Osteoblast (primary cell): ENCODE measurements around the gene TCP11L2. TPM values are rescaled to one million over a fixed set of nuclear protein-coding genes. Genes with fewer than 3 reads are reported as not detected.

ENCODE experiments used
- DNase-seq: peaks from one replicate; pipeline ENCODE4 v3.0.0; 2011; ENCODE audit warnings: low spot score, mixed read lengths; ENCODE audit not compliant: insufficient read length; ENCODE audit errors: missing footprints
- H2AFZ ChIP-seq: 2 replicates; pipeline ENCODE4 v1.6.0; 2011; ENCODE audit warnings: mild to moderate bottlenecking, low read length
- H3K27ac ChIP-seq: 2 replicates; pipeline ENCODE4 v1.5.1; 2011; ENCODE audit warnings: mild to moderate bottlenecking, low read depth, low read length, moderate library complexity
- H3K27me3 ChIP-seq: 2 replicates; pipeline ENCODE4 v1.6.0; 2012; ENCODE audit warnings: mild to moderate bottlenecking, control low read depth, inconsistent platforms, low read length, moderate library complexity; ENCODE audit not compliant: insufficient read depth
- H3K36me3 ChIP-seq: 2 replicates; pipeline ENCODE4 v1.5.1; 2011; ENCODE audit warnings: mild to moderate bottlenecking, low read length, control low read depth, moderate library complexity; ENCODE audit not compliant: insufficient read depth
- H3K4me1 ChIP-seq: 2 replicates; pipeline ENCODE4 v1.5.1; 2011; ENCODE audit warnings: mild to moderate bottlenecking, low read length, control low read depth, moderate library complexity; ENCODE audit not compliant: insufficient read depth
- H3K4me2 ChIP-seq: 2 replicates; pipeline ENCODE4 v1.6.0; 2011; ENCODE audit warnings: mild to moderate bottlenecking, low read length; ENCODE audit not compliant: insufficient read depth
- H3K4me3 ChIP-seq: fragments of 200-600 bp; sonication (generic); 3 replicates; pipeline ENCODE4 v1.5.1; 2012; ENCODE audit warnings: mild to moderate bottlenecking, low read length, inconsistent platforms; ENCODE audit not compliant: insufficient read depth
- H3K79me2 ChIP-seq: 2 replicates; pipeline ENCODE4 v1.6.0; 2012; ENCODE audit warnings: mild to moderate bottlenecking, low read length, control low read depth, inconsistent platforms; ENCODE audit not compliant: insufficient read depth
- H3K9me3 ChIP-seq: 2 replicates; pipeline ENCODE4 v1.5.1; 2011; ENCODE audit warnings: low read depth, low read length, control low read depth
- H4K20me1 ChIP-seq: 2 replicates; pipeline ENCODE4 v1.6.0; 2012; ENCODE audit warnings: mild to moderate bottlenecking, low read length, control low read depth; ENCODE audit not compliant: insufficient read depth
- CTCF ChIP-seq: IDR thresholded peaks from 2 replicates; pipeline ENCODE4 v1.5.1; 2011; ENCODE audit warnings: mild to moderate bottlenecking, low read depth, low read length, moderate library complexity; ENCODE audit errors: extremely low read depth
- total RNA-seq: library from RNA; depleted of rRNA; stranded (reverse); fragments of >200 nt; gene quantifications from 2 replicates; pipeline ENCODE4 v1.2.3, GENCODE V29; 2012

TCP11L2 gene
- 104 and 109 TPM in 2 replicates for total RNA-seq

- Histone ChIP-seq H3K36me3 (no peaks in the 10 kb centered on the region), H2AFZ (peak within 1 kb of the TSS; percentile 97), H3K27ac (peak within 1 kb of the TSS; percentile 97), H3K27me3 (no peaks in the 10 kb centered on the region), H3K4me2 (peak within 1 kb of the TSS; percentile 96), H3K4me3 (peak within 1 kb of the TSS; percentile 97), H4K20me1 (no peaks in the 10 kb centered on the region), H3K79me2 (peaks cover 7% of the 10 kb centered on the region), H3K9me3 (no peaks in the 10 kb centered on the region), H3K4me1 (peaks cover 14% of the 10 kb centered on the region)
- peak; percentile 97 for DNase-seq
- no peak for TF ChIP-seq CTCF
These were observed at the start of gene TCP11L2 for GRCh38 chr12:106302401-106303201. TCP11L2 (plus strand) TSS chr12:106302733; CDS start chr12:106311076, 8,343 bp downstream.

DNA sequence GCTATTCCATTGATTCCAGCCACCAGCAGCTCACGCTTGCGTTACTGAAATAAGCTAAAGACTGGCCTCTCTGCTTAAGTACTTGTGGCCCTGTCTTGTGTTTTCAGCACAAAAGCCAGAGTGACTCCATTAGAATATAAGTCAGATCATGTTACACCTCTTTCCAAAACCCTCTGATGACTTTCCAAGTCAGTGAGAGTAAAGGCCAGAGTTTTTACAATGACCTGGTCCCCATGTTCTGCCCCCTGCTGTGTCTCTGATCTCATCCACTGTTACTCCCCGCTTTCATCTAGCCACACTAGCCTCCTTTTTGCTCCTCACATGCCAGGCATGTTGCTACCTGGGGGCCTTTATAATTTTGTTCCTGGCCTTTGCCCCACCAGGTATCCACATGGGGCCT lies 47.8 kb upstream of the TCP11L2 start:
- no peak overlapping the region for H3K27ac ChIP-seq

GRCh38 chr12:106255493-106255892 lies 47.0 kb upstream of the TCP11L2 start:
- H3K9me3 ChIP-seq: no peaks in the 10 kb centered on the region
- H3K4me2 ChIP-seq: no peak overlapping the region
- no peaks in the 10 kb centered on the region for H4K20me1 ChIP-seq
- H3K27ac ChIP-seq: no peak overlapping the region
- H3K36me3 ChIP-seq: no peaks in the 10 kb centered on the region
- no peak for TF ChIP-seq CTCF
- no peaks in the 10 kb centered on the region for H3K27me3 ChIP-seq
- DNase-seq: no peak
- no peaks in the 10 kb centered on the region for H3K79me2 ChIP-seq
- H3K4me3 ChIP-seq: no peak overlapping the region
- peaks cover 5% of the 10 kb centered on the region for H3K4me1 ChIP-seq
- no peak overlapping the region for H2AFZ ChIP-seq

More for the DNA sequence above, 47.8 kb upstream of the TCP11L2 start:
- H3K9me3 ChIP-seq: no peaks in the 10 kb centered on the region
- DNase-seq: no peak
- no peak overlapping the region for H3K4me3 ChIP-seq
- no peak for TF ChIP-seq CTCF
- H3K79me2 ChIP-seq: no peaks in the 10 kb centered on the region
- no peak overlapping the region for H2AFZ ChIP-seq
- H3K27me3 ChIP-seq: no peaks in the 10 kb centered on the region
- peaks cover 5% of the 10 kb centered on the region for H3K4me1 ChIP-seq
- no peak overlapping the region for H3K4me2 ChIP-seq
- H3K36me3 ChIP-seq: no peaks in the 10 kb centered on the region
- no peaks in the 10 kb centered on the region for H4K20me1 ChIP-seq

- H3K4me3 ChIP-seq: no peak overlapping the region
- H2AFZ ChIP-seq: no peak overlapping the region
- no peaks in the 10 kb centered on the region for H3K79me2 ChIP-seq
- TF ChIP-seq CTCF: no peak
- H3K9me3 ChIP-seq: no peaks in the 10 kb centered on the region
- no peak for DNase-seq
- H3K4me2 ChIP-seq: no peak overlapping the region
- no peaks in the 10 kb centered on the region for H3K27me3 ChIP-seq
- peaks cover 5% of the 10 kb centered on the region for H3K4me1 ChIP-seq
- H3K36me3 ChIP-seq: no peaks in the 10 kb centered on the region
- no peaks in the 10 kb centered on the region for H4K20me1 ChIP-seq
- no peak overlapping the region for H3K27ac ChIP-seq
These were observed 46.6 kb upstream of the TCP11L2 start for GRCh38 chr12:106255952-106256351.
